ENCODE data around the gene HADHA.

DNA sequence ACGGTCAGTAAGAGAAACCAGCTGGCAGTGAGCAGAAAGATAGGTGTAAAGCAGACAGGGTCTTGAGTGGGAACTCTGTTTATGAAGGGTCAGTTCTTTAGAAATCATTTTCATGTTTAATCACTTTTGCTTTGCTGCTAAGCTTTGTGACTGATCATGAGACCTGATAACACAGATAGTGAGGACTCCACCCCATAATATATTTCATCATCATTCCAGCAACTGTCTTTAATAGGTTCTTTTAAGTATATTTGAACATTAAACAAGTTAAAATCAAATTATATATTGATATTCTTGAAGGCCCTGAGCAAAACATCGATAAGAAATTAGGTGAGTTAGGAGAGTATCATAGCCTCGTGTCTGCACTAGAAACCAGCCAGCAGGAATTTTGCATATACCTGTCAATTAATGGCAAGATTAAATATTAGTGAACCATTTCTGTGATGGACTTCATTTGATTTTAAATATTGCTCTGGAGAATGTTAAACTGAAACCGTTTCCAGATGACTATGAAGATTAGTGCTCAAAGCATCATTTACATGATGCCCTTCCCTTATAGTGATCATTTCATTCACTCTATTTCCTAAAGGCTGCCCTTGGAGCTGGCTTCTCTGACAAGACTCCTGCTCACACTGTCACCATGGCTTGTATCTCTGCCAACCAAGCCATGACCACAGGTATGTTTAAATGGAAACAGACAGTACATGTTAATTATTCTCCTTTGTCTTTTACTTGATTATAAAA is 32.2 kb upstream of the HADHA start:
- TF ChIP-seq, protein P1, sequence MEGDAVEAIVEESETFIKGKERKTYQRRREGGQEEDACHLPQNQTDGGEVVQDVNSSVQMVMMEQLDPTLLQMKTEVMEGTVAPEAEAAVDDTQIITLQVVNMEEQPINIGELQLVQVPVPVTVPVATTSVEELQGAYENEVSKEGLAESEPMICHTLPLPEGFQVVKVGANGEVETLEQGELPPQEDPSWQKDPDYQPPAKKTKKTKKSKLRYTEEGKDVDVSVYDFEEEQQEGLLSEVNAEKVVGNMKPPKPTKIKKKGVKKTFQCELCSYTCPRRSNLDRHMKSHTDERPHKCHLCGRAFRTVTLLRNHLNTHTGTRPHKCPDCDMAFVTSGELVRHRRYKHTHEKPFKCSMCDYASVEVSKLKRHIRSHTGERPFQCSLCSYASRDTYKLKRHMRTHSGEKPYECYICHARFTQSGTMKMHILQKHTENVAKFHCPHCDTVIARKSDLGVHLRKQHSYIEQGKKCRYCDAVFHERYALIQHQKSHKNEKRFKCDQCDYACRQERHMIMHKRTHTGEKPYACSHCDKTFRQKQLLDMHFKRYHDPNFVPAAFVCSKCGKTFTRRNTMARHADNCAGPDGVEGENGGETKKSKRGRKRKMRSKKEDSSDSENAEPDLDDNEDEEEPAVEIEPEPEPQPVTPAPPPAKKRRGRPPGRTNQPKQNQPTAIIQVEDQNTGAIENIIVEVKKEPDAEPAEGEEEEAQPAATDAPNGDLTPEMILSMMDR (IDR thresholded peaks at IDR 0.05 in 4 of 5, conservative IDR thresholded peaks at IDR 0.05 in 1 of 5) = no peak
- TF ChIP-seq POLR2A (IDR thresholded peaks at IDR 0.05) = no peak

All from gastrocnemius medialis (tissue), 4 donors.